GM12872 (cell line): ENCODE measurements around the gene FNDC8.

Experiments used
- CTCF ChIP-seq: IDR thresholded peaks from 3 replicates; pipeline ENCODE4 v1.5.1; 2011; ENCODE audit warnings: low read depth, mild to moderate bottlenecking, low read length, moderate library complexity; ENCODE audit not compliant: insufficient read depth

Gene FNDC8

GRCh38 chr17:35169835-35170363 lies 48.5 kb downstream of the FNDC8 start:
- TF ChIP-seq CTCF, result no peak

GRCh38 chr17:35170968-35171771 lies 49.8 kb downstream of the FNDC8 start:
- 0 out of 3 replicates have a peak, but pooled peaks have one; percentile 10 for TF ChIP-seq CTCF

DNA sequence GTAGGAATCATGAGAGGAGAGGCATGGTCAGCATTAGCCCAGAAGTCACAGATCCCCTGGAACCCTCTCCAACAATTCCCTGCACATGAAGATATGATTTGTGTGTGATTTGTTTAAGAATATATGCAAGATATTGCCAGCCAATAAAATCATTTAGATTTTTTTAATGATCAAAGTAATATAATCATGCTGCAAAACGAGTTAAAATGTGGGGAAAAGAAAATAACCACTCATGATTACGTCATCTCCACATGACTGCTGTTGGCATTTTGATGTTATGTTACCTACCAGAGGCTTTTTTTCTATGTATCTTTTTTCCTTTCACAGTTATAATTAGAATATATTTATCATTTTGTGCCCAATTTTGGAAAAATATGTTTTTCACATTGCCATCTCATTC lies 50.4 kb downstream of the FNDC8 start:
- TF ChIP-seq CTCF, result no peak

GRCh38 chr17:35174835-35175334 lies 53.5 kb downstream of the FNDC8 start:
- TF ChIP-seq CTCF, result no peak

DNA sequence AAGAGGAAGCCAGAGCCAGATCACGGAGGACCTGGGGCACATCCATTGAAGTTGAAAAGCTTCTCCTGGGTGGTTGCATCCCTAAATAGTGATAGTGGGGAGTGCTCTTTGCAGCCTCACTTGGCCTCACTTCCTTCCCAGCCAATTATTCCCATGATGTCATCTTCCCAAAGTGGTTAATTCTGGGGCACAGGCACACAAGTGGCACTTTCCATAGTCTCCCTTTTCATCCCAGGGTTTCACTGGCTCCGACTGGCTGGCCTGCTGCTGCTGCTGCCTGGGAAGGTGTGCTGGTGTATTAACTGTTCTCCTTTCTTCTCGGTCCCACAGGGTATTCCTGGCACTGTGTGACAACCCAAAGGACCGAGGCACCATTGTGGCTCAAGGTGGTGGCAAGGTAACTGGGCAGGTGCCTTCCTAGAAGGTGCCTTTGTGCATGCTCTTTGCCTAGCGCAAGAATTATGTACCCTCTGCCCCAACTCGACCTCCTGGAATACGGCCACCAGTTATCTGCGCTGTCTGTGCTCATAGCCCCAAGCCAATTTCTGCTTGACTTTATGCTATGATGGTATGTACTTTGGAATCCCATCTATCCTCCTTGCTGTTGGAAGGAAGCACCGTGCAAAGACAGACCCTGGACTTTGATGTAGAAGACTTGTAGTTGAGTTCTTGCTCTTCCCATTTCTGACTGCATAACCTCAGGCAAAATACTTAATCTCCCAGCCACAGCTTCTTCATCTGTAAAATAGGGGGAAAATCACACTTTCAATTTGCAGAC lies 54.4 kb downstream of the FNDC8 start:
- TF ChIP-seq CTCF, result no peak

DNA sequence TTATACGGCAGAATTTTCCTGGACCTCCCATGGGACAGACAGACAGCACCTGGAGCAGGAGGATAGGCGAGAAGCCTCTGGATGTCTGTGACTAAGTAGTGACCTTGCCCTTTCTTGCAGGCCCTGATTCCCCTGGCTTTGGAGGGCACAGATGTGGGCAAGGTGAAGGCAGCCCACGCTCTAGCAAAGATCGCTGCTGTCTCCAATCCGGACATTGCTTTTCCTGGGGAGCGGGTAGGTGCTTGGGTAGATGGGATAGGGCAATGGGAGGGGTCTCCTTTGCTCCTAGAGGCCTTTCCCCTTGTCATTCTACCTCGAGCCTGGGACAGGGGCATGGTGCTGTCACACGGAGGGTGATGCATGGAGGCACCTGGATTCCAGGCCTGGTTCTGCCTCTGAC lies 55.5 kb downstream of the FNDC8 start:
- TF ChIP-seq CTCF, result no peak
